Heart left ventricle (tissue), 16 donors: ENCODE results near the gene CSTF3. TPM values are rescaled to one million over a fixed set of nuclear protein-coding genes. Genes with fewer than 3 reads are reported as not detected.
A peak's percentile ranks its signal among the peaks of the same experiment; 100 is the strongest.
"Not testable (repeated sequence)": the region's sequence is repeated elsewhere in the genome, so short reads cannot be mapped to it uniquely, and the experiment has no call there.

Source experiments
- ATAC-seq, 4 donors: fragments of 200-7000 bp; cut with Tn5 transposase; one replicate each; pipeline ENCODE4 v1.9.1; 2020 to 2022; ENCODE audit warnings: moderate library complexity in 4 of 4, mild to moderate bottlenecking in 3 of 4, moderate number of reproducible peaks in 1 of 4
- DNase-seq, 5 donors: peaks; one replicate each; pipeline ENCODE4 v3.0.0-alpha.2; 2020
- H3K27ac ChIP-seq, 12 donors: fragments of 200-600 bp; sonication (generic) in 4 of 12; one replicate each; pipeline versions ENCODE4 v1.5.0 to v1.8.0; 2016 to 2022; ENCODE audit warnings: mild to moderate bottlenecking in 2 of 12
- H3K27me3 ChIP-seq, 9 donors: fragments of 200-600 bp; sonication (generic) in 2 of 9; one replicate each; pipeline versions ENCODE4 v1.5.1 to v1.8.0; 2016 to 2022; ENCODE audit warnings: mild to moderate bottlenecking in 3 of 9
- H3K36me3 ChIP-seq, 9 donors: fragments of 200-600 bp; sonication (generic) in 2 of 9; one replicate each; pipeline versions ENCODE4 v1.5.0 to v1.8.0; 2018 to 2022; ENCODE audit warnings: mild to moderate bottlenecking in 2 of 9
- H3K4me1 ChIP-seq, 12 donors: fragments of 200-600 bp; sonication (generic) in 4 of 12; one replicate each; pipeline versions ENCODE4 v1.5.0 to v1.8.0; 2016 to 2022; ENCODE audit warnings: mild to moderate bottlenecking in 3 of 12
- H3K4me3 ChIP-seq, 12 donors: fragments of 200-600 bp; sonication (generic) in 4 of 12; one replicate each; pipeline versions ENCODE4 v1.5.0 to v1.8.0; 2017 to 2022; ENCODE audit warnings: mild to moderate bottlenecking in 9 of 12, moderate library complexity in 4 of 12
- H3K9me3 ChIP-seq, 12 donors: fragments of 200-600 bp; sonication (generic) in 4 of 12; one replicate each; pipeline versions ENCODE4 v1.5.0 to v1.8.0; 2016 to 2022; ENCODE audit warnings: mild to moderate bottlenecking in 1 of 12
- POLR2A ChIP-seq, 2 donors: fragments of 450-650 bp; IDR thresholded peaks; one replicate each; pipeline ENCODE4 v1.6.1; 2017; ENCODE audit warnings: antibody characterized with exemption in 2 of 2, mild to moderate bottlenecking in 2 of 2, moderate library complexity in 2 of 2
- WGBS, 4 donors: extraction: QIAGEN DNeasy Blood & Tissue Kit in 2 of 4; methylation state at CpG; one replicate each; pipeline versions ENCODE4 v1.1.5 to v1.1.7; 2013 to 2018; 5-methylcytosine and 5-hydroxymethylcytosine counted together
- intact Hi-C, 10 donors: fragments of 100-400 bp; cut with DNase I; formaldehyde crosslinking; loops; one replicate each; pipeline versions ENCODE4 v1.11.1 to v1.14.2; 2022
- polyA plus RNA-seq, 2 donors: library from polyadenylated mRNA; stranded (reverse); fragments of 200-250 nt; gene quantifications; one replicate each; pipeline ENCODE4 v1.2.3, GENCODE V29; 2013
- total RNA-seq, 9 donors: library from RNA; depleted of rRNA in 2 of 9; stranded (reverse); fragments of >200 nt in 2 of 9; fragmentation: NEBNext Ultra II Directional in 3 of 9; extraction: Animal tissue kit (Norgen Biotek cat#: 25700) in 3 of 9; gene quantifications; one replicate each; pipeline versions ENCODE4 v1.1.0 to v1.2.4, GENCODE V29; 2016 to 2023
- TF ChIP-seq, protein P1 (sequence below), 12 donors: fragments of 200-600 bp; sonication (generic) in 4 of 12; IDR thresholded peaks; one replicate each; pipeline versions ENCODE4 v1.5.0 to v1.8.0; 2018 to 2022; ENCODE audit warnings: antibody characterized with exemption in 12 of 12, mild to moderate bottlenecking in 5 of 12
- donor health status: ischemic (EF 13 %, LVEDD 7.1; RV severe dilation, severe dysfunction).
- donor health status: healthy with polysubstance abuse.
- donor health status: DM: no; HTN: yes; CAD: no.
- donor health status: DM: no; HTN: no; CAD: no.
- donor health status: ischemic (EF 25% LVEDD 6.9; RV normal size, moderate dysfunction).
- donor health status: ischemic (EF 25% LVEDD 5.7; RV mildly dilated, moderate dysfunction).
- donor health status: healthy.
- donor health status: DM: yes; HTN: yes; CAD: no.
- donor health status: ischemic (EF 35%, LVEDD 5.7; RV mildly dilated, moderate dysfunction).
- donor health status: nonischemic (EF 11% LVEDD 7.7; RV severe dilation, severe dysfunction).
- donor health status: DM: yes; HTN: yes; CAD: no.
- donor health status: PGD.
- donor health status: ischemic (EF 29% LVEDD 5.4; RV normal size, mild dysfunction).
- donor health status: nonischemic (EF 23%, LVEDD 6.1; RV moderate dilation, normal function).

CSTF3 gene
- total and polyA plus RNA-seq, 11 donors, result 5.9 to 23.6 (median 13.2) TPM

GRCh38 chr11:33160587-33160986 lies 693 bp downstream of the CSTF3 start:
- DNase-seq (no peak), ATAC-seq (no peak)
- Histone ChIP-seq H3K27ac (peak overlapping the region in 9 of 12 donors; percentile 68 to 90 (median 77)), H3K4me1 (peaks cover 4 to 47% (median 20%) of the 10 kb centered on the region in 12 donors), H3K27me3 (no peaks in the 10 kb centered on the region), H3K9me3 (no peaks in the 10 kb centered on the region), H3K36me3 (no peaks in the 10 kb centered on the region), H3K4me3 (peak overlapping the region; percentile 60 to 94 (median 78))
- intact Hi-C loops, result loop anchor here in 8 of 10 donors (2.0 to 10.0 kb wide), 11 partner anchors 97 to 892 kb away; partner anchors contain the start of genes HIPK3 (in 4 of the 8), CAPRIN1 (in 1 of the 8) and TCP11L1 (in 1 of the 8)
- TF ChIP-seq, protein P1, sequence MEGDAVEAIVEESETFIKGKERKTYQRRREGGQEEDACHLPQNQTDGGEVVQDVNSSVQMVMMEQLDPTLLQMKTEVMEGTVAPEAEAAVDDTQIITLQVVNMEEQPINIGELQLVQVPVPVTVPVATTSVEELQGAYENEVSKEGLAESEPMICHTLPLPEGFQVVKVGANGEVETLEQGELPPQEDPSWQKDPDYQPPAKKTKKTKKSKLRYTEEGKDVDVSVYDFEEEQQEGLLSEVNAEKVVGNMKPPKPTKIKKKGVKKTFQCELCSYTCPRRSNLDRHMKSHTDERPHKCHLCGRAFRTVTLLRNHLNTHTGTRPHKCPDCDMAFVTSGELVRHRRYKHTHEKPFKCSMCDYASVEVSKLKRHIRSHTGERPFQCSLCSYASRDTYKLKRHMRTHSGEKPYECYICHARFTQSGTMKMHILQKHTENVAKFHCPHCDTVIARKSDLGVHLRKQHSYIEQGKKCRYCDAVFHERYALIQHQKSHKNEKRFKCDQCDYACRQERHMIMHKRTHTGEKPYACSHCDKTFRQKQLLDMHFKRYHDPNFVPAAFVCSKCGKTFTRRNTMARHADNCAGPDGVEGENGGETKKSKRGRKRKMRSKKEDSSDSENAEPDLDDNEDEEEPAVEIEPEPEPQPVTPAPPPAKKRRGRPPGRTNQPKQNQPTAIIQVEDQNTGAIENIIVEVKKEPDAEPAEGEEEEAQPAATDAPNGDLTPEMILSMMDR (IDR thresholded peaks at IDR 0.05), result no peak
- TF ChIP-seq POLR2A (IDR thresholded peaks at IDR 0.05), result no peak
- whole genome bisulfite sequencing, 4 donors, result 0 to 2% (median 0%) methylated on average over 7 of the region's 7 CpGs

DNA sequence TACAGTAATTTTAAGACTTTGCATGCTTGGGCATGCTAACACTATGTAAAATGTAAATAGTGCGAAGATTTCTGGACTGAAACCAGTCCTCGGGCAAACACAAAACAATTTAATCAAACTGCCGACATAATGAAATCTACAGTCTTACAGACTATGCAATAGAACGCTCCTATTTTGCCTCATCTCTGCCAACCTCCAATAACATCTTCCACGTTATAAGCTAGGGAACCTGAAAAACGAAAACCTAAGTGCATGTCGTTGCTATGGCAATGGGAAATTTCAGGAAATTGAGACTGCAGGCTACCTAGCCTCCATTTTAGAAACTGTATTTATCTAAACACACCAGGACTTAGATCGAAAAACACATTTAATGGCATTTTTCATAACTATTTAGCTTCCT lies 1.1 kb downstream of the CSTF3 start:
- H3K4me3 ChIP-seq, result peak overlapping the region; percentile 60 to 94 (median 78)
- H3K27ac ChIP-seq, result peak overlapping the region in 2 of 12 donors; percentile 75 to 88

GRCh38 chr11:33159378-33159867 lies 1.9 kb downstream of the CSTF3 start:
- H3K4me3 ChIP-seq, result peak overlapping the region in 6 of 12 donors; percentile 69 to 83 (median 76)
- DNase-seq, H3K27ac ChIP-seq, H3K27me3 ChIP-seq, intact Hi-C loops, H3K9me3 ChIP-seq, ATAC-seq, H3K36me3 ChIP-seq: not testable (repeated sequence)
- peaks cover 4 to 48% (median 20%) of the 10 kb centered on the region in 12 donors for H3K4me1 ChIP-seq
- WGBS, 4 donors, result 92 to 95% (median 92%) methylated on average over 20 of the region's 20 CpGs

More for the DNA sequence above, 1.1 kb downstream of the CSTF3 start:
- WGBS, 4 donors, result 15 to 18% (median 17%) methylated on average over 8 of the region's 8 CpGs
- Histone ChIP-seq H3K36me3 (no peaks in the 10 kb centered on the region), H3K9me3 (no peaks in the 10 kb centered on the region), H3K27me3 (no peaks in the 10 kb centered on the region), H3K4me1 (peaks cover 4 to 48% (median 20%) of the 10 kb centered on the region in 12 donors)
- TF ChIP-seq, protein P1 (IDR thresholded peaks at IDR 0.05), result no peak
- TF ChIP-seq POLR2A (IDR thresholded peaks at IDR 0.05), result no peak
- intact Hi-C loops, result loop anchor here in 8 of 10 donors (2.0 to 10.0 kb wide), 11 partner anchors 97 to 892 kb away; partner anchors contain the start of genes HIPK3 (in 4 of the 8), CAPRIN1 (in 1 of the 8) and TCP11L1 (in 1 of the 8)
- DNase-seq, result no peak
- ATAC-seq, result no peak

DNA sequence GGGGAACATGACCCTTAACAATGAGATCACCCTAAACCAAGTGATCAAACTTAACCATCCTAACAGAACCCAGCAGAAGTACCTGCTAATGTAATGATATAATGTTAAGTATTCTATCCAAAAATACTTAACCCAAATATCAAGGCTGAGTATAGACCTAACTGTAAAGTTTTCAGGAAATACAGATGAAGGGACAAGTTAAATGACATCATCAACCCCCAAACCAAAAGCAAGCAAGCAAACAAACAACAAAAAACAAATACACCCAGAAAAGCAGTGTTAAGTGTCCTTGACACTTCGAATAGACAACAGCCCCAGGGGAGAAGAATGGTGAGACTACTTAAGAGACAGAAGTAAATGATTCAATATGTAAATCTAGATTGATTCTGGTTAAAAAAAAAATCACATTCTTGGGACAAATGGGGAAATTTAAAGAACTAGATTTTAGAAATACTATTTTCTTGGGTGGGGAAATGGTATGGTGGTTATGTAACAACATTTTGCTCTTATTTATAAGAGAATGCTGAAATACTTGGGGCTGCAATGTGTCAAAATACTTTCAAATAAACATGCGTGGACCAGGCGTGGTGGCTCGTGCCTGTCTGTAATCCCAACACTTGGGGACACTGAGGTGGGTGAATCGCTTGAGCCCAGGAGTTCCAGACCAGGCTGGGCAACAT lies 2.5 kb downstream of the CSTF3 start:
- intact Hi-C loops, result no loop called here
- no peak for DNase-seq
- Histone ChIP-seq H3K4me3 (no peak overlapping the region), H3K27me3 (no peaks in the 10 kb centered on the region), H3K4me1 (peaks cover 4 to 48% (median 20%) of the 10 kb centered on the region in 12 donors), H3K27ac (no peak overlapping the region), H3K9me3 (no peaks in the 10 kb centered on the region), H3K36me3 (no peaks in the 10 kb centered on the region)
- TF ChIP-seq, protein P1 (IDR thresholded peaks at IDR 0.05), result no peak
- TF ChIP-seq POLR2A (IDR thresholded peaks at IDR 0.05), result no peak
- ATAC-seq, result no peak
- WGBS, 4 donors, result 80 to 90% (median 88%) methylated on average over 5 of the region's 5 CpGs
